Embryonic facial prominence (tissue), 1 donor: Measurements from ENCODE around the gene CAPN9.

Source experiments
- DNase-seq: peaks from one replicate; pipeline ENCODE4 v3.0.0-alpha.2; 2016; ENCODE audit errors: extremely low spot score

Gene CAPN9

DNA sequence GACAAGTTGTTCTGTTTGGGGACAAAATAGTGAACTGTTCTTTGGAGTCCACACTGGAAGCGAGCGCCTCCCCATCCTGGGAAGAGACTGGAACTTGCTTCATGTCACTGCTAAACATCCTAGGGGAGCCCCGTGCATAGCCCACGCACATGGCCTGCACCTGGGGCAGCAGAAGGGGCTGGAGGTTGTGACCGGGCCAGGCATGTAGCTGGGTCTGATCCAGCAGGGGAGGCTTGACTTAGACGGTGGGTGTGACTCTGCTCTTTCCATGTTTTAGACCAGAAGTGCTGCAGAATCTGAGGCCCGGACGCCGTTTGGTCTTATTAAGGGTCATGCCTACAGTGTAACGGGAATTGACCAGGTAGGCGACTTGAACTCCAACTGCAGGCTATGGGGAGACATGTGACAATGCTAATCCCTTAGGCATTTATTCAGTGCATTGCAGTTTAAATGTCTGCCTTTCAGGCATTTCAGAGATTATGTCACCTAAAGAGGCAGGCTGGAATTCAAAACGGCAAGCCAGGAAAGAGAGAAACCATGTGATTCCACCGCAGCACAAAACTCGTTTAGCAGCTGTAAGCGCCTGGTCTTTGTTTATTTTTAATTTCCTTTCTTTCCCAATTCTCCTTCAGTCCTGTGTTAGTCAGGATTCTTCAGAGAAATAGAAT is 21.8 kb downstream of the CAPN9 start:
- DNase-seq: no peak

DNA sequence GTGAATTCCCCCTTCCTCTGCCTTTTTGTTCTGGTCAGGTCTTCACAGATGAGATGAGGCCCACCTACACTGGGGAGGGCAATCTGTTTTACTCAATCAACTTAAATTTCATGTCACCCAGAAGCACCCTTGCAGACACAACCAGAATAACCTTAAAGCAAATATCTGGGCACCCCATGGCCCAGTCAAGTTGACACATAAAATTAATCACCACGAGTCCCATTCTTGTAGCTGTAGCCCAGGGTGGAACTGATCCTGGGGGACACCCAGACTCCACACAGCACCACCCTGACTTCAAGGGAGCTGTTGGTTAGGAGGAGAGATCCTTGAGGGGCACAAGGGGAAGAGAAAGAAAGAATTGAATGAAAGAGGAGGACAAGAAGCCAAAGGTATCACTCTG is 23.1 kb downstream of the CAPN9 start:
- no peak for DNase-seq

DNA sequence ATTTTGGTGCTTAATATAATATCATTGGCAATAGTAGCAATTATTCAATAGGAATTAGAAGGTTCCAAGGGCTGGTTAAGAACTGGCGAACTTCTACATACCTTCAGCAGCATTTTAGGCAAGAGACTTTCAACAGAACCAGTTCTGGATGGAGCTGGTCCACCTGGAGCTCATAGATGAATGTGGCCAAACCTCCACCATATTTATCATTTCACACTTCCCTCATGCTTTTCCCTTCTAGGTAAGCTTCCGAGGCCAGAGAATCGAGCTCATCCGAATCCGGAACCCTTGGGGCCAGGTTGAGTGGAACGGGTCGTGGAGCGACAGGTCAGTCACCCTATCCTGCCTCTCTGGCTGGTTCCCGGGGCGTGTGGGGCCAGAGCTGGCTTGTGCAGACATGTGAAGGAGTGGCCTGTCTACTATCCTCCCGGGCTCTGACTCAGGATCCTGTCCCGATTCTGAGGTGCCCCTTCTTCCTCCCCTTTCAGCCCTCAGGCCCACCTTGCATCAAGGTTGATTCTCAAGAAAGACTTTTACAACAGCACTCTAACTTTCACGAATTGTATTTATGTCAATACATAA is 24.7 kb downstream of the CAPN9 start:
- no peak for DNase-seq

DNA sequence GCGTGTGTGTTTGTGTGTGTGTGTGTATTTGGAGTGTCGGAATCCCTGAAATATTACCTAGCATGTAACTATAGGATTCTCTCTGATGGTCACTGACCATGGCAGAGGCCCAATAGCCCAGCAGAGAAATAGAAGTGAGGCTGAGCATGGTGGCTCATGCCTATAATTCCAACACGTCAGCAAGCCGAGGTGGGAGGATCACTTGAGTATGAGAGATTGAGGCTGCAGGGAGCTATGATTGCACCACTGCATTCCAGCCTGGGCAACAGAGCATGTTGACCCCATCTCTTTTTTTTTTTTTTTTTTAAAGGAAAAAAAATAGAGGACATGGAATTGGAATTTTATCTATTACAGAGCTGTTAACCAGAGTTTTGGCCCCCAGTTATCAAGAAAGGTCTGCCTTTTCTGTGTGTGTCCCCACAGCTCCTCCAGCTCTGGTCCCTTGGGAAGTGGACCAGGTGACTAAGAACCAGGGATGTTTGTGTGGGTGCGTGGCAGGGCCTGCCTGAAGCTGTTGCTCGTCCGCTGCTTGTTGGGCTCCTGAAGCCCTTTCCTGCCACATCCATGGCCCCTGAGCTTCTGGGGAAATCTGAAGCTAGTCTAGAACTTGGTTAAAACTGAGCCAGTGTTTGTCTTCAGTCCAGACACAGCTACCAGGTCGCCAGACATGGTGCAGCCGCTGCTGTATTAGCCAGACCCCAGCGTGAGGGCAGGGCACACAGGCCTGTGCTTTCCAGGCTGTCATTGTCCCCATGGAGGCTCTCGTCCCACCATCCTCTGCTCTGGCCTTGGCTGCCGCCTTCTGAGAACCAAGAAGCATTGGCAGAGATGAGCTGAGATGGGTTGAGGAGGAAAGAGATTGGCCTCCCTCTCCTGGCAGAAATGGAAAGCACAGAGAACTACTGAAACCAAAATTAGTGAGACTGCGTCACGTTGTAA is 25.5 kb downstream of the CAPN9 start:
- DNase-seq: no peak

DNA sequence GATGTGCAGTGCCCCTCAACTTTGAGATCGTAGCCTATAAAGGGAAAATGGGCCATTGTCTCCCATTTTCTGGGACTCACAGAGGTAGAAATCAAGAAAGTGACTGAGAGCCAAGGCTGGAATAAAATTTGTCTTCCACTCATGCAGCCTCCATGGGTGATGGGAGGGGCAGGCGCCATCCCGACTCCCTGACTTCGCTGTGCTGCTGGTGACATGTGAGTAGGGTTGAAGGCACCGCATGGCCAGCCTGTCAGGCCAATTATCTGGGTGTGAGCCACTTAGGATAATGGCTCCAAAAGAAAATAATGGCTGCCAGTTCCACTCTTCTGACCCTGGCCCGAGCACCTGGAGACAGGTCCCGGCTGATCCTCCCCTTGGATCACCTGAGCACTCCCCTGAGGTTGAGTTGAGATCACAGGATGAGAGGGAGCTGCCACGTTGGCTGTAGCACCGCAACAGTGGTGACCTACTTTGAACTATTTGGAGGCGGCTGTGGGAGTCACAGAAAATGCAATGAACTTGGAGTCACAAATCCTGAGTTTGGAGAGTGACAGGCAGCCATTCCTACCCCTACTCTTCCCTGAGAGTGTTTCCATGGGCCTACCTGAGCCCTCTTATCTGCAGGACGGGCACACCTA is 26.3 kb downstream of the CAPN9 start:
- DNase-seq: no peak

DNA sequence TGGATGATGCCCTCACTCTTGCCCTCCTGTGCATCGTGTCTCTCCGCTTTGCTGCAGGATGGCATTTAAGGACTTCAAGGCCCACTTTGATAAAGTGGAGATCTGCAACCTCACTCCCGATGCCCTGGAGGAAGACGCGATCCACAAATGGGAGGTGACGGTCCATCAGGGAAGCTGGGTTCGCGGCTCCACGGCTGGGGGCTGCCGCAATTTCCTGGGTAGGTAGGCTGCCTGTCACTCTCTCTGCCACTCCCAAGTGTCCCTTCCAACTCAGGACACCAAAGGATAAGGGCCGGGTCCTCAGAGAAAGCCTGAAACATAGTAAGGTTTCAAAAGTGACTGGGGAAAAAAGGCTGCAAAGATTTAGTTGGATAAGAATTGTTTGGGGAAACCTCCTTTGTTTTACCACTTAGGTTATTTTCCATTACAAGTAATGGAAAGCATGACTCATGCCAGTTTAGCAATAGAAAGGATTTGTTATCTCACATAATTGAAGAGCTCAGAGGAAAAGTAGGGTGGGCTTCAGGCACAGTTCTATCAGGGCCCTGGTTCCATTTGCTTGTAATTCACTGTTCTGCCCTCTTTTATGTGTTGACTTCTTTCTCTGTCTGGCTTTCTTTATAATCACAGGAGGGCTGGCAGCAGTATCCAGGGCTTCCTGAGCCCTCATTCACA is 31.9 kb downstream of the CAPN9 start:
- no peak for DNase-seq

DNA sequence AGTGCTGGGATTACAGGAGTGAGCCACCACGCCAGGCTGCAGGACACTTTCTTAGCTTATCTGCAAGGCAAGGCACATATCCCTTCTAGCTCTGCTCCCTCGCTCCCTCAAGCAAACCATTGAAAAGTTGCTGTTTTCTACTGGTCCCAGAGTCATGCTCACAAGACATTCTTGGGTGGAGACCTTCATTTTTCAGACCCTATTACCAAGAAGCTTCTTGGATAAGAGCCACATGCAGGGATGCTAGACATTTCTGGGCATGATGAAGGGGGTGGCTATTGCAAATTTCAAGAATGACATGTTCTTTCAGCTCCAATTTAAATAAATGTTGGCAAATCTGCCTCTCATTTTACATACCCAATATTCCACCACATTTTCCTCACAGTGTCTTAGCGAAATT is 33.9 kb downstream of the CAPN9 start:
- no peak for DNase-seq

DNA sequence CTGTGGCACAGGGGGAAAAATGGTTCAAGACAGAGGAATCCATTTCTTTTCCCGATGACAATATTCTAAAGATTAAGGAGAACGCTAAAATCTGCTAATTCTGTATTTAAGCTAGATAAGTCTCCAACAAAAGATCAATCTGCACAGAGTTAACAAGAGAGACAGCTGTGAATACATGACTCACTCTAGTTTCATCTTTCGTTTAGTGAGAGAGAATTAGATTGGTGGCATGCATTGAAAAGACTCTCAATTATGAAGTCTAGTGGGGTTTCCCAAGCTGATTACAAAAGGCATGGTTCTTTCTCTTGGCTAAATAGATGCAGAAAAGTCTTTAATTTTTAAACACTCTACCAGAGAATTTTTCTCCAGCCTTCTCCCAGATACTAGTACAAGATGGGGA is 34.4 kb downstream of the CAPN9 start:
- DNase-seq: no peak

DNA sequence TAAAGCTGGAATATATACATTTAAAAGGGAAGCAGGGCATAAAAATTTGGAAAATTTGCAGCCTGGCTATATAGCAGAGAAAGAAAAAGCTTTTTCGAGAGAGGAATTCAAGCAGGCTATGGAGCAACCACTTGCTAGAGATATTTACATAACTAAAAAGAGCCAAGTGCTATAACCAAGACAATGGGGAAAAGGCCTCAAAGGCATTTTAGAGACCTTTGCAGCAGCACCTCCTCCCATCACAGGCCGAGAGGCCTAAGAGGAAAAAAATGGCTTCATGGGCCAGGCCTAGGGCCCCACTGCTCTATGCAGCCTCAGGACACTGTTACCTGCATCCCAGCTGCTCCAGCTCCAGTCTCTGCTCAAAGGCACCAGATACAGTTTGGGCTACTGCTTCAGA is 37.0 kb downstream of the CAPN9 start:
- DNase-seq: no peak

DNA sequence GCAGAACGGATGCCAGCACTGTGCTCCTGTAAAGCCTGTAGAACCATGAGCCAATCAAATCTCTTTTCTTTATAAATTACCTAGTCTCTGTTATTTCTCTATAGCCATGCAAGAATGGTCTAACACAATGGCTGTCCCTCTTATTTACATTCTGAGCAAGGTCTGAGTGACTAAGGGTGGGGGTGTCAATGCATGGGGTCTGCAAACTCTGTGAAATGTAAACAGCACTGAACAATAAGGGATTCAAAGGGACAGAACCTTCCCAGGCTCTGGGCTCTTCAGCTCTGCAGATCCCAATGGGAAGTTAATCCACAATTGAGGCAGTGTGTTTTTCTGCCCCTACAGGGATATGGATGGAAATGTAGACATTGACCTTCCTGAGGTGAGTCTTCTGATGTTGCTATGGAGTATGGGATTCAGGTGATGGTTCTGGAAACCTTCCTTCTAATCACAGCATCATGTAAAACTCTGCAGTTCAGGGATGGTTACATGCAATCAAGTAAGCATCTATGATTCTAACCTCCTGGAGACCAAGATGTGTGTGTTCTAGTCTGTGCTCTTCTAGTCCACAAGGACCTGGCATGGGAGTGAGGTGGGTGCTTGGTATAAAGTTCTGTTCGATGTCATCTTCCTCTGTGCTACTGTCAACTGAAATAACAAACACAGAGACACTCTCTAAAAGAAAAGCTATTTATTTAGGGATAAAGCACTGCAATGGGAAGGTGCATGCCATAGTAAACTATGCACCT is 38.6 kb downstream of the CAPN9 start:
- no peak for DNase-seq

DNA sequence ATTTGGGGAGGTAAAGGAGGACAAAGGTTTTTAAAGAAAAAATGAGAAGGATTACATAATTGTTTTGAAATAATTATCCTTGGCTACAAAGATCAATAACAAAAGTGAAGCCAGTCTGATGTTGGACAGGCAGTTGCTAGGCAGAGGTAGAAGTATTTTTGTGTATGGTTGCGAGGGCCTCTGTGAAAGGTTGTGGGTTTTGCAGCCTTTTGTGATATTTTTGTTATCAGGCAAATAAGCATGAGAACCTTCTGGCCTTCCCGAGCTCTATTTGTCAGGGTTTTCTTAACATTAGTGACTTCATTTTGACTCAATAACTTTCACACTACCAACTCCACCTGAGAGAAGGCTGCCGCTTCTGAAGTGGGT is 39.2 kb downstream of the CAPN9 start:
- no peak for DNase-seq

DNA sequence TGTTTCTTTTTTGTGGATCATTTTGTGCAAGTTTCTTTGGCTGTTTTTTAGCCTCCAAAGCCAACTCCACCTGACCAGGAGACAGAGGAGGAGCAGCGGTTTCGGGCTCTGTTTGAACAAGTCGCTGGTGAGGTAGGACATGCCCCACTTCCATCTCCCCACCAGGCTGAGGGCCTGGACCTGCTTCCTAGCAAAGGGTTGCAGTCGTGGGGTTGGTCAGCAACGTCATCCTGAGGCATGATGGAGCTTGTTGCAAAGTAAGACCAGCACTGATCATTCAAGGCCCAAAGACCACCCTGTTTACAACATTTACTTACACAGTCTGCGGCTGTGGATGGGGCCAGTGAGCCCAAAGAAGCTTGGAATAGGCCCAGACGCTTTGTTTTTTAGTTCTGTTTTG is 40.3 kb downstream of the CAPN9 start:
- no peak for DNase-seq

DNA sequence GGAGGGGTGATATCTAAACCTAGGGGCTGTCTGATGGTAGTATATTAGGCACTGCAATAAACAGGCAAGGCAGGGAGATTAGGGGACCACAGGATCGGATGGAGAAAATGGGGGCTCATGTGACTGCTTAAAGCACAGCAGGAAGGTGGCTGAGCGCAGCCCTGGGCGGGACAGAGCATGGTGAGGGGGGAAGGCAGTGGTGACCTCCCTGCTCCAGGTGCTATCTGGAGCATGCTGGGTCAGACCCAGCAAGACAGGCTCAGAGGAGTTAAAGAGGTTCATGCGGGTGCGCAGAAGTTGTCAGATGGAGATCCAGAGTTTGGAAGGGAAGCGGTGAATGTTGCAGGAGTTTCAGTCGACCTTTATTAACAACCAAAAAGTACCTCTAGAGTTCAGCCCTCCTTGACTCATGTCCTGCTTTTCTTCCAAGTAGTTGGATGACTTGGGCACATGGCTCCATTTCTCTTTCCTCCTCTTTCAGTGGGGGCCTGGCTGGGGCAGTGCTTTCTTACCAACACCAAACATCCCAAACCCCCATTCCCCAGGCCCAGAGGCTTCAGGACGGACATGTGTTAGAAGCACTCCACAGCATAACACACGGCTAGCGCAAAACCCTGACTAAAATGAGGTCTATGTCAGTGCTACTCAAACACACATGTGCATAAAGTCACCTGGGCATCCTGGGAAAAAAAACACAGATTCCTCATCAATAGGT is 41.5 kb downstream of the CAPN9 start:
- DNase-seq: no peak

DNA sequence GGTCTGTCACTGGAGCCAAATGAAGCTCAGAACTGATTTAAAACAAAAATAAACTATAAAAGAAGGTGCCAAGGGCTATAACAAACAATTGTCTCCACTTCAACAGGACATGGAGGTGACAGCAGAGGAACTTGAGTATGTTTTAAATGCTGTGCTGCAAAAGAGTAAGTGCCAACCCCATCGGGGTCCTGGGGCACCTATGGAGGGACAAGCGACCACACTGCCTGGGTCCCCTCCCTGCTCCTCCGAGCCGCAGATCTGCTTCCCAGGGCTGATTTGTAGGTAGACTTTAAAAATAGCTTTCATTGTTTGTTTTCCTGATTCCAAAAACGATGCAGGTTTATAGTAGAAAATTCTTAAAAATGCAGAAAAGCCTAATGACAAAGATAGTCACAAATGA is 42.8 kb downstream of the CAPN9 start:
- DNase-seq: no peak

DNA sequence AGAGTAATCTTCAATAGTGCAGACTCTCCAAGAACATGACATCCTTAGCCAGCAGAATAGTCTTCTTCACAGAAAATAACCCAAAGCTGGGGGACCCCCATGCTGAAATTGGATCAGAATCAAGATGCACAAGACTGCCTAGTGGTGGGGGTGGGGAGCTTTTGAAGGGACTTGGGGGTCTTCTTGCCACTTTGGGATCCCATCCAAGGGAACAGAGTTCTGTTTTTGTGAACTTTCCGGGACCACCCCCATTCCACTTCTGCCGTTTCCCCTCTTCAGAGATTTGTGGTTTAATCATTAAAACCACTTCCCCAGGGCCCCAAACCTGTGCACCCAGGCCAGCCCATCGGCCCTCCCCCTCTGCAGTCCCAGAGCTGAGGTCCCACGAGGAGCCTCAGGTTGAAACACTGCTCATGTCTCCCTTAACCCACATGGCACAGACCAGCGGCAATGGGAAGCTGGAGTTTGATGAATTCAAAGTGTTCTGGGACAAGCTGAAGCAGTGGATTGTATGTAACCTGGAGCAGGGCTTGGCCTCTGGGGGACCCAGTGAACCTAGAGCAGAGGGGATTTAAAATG is 44.9 kb downstream of the CAPN9 start:
- no peak for DNase-seq

DNA sequence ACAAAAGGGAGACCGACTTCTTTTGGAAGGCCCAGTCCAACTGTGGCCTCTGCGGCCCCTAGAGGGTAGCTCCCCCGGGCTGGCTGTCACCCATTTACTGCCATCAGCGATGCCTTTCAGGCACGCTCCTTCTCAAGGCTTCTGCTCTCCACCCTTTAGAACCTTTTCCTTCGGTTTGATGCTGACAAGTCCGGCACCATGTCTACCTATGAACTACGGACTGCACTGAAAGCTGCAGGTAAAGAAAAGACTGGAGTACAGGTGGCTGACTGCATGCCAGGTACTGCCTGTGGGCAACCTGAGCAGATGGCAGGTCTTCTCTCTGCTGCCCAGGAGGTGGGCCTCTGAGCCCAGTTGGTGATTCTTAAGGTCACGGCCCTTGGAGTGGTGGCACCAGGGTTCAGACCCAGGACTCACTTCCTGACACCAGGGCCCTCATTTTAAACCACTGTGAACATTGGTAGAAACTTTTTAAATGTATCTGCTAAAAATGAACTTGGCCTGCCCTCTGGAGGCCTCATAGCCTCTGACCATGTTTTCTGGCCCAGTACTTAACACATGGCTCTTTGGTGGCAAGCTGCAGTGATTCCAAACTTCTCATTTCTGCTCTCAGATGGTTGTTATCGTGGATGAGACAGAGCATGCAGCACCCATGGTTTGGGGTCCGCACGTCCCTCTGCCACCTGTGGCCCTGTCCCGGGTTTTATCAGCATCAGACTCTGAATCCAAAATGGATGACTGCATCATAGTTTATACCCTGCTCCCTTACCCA is 45.7 kb downstream of the CAPN9 start:
- no peak for DNase-seq

DNA sequence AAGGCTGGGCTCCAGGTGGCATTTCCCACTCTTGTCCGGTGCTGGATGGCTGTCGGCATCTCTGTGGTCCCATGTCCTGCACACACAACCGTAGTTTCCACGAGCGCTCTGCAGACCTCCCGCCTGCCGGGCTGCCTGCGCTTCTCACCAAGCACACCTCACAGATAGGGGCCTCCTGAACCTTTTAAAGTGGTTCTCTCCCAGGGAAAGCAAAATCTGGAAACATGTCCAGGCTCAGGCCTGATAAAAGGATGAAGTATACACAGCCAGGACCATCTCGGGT is 46.2 kb downstream of the CAPN9 start:
- DNase-seq: no peak

DNA sequence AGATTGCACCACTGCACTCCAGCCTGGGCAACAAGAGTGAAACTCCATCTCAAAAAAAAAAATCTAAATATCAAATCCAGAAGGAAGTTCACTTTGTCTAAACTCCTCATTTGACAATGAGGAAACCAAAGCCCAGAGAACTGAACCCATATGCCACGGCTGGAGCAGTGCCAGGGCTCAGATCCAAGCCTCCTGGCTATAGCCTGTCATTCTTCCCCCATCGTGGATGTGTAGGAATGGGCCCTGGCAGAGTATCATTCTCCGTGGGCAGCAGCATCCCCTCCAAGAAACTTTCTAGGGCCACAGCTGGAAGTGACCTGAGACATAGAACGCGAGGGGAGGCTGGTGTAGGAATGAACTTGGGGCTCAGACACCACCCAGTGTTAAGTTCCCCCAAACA is 47.2 kb downstream of the CAPN9 start:
- no peak for DNase-seq

DNA sequence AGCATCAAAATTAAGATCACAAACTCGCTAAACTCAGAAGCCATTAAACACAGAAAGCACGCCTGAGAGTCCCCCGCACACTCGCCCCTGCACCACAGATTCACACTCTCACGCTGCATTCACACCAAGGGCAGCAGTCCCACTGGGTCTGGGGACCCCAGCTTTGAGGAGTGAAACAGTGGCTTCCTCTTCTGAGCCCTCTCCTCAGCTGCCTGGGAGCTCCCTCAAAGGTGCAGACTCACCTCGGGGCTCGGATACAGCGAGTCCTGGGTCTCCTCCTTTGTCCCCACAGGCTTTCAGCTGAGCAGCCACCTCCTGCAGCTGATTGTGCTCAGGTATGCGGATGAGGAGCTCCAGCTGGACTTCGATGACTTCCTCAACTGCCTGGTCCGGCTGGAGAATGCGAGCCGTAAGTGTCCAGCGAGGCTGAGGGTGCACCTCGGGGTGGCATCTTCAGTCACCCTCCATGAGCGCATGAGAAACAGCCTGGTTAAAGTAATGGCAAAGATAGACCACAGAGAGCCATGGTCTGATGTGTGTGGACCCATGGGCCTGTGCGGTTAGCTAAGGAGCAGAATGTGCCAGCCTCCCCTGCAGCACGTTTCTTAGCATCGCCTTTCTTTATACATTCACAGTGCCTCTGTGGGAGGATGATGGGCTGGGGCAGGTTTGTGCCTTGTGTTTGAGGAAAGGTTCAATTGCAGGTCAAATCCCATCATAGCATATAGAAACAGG is 47.9 kb downstream of the CAPN9 start:
- no peak for DNase-seq
